HL-60 (cell line): ENCODE data around the gene CCDC87.

Experiments
- DNase-seq, 2 experiments: peaks; one replicate each; pipeline ENCODE4 v3.0.0-alpha.2; 2010 to 2020; ENCODE audit warnings: low read depth in 1 of 2, low spot score in 1 of 2
- H3K27ac ChIP-seq: fragments of 250-450 bp; sonication (Bioruptor Pico); replicated peaks from 2 replicates; pipeline ENCODE4 v1.5.1; 2020; ENCODE audit warnings: mild to moderate bottlenecking, moderate library complexity
- H3K27me3 ChIP-seq: fragments of 250-450 bp; sonication (Bioruptor Pico); 2 replicates; pipeline ENCODE4 v1.5.1; 2021; ENCODE audit warnings: mild to moderate bottlenecking, moderate library complexity; ENCODE audit not compliant: insufficient read depth, poor library complexity, severe bottlenecking
- H3K4me3 ChIP-seq: replicated peaks from 2 replicates; pipeline ENCODE4 v1.5.1; 2011; ENCODE audit warnings: mild to moderate bottlenecking, control low read depth, low read length; ENCODE audit not compliant: insufficient read depth
- GABPA ChIP-seq: IDR thresholded peaks from 2 replicates; pipeline ENCODE4 v1.6.1; 2012; ENCODE audit warnings: low read depth
- POLR2AphosphoS5 ChIP-seq: IDR thresholded peaks from 2 replicates; pipeline ENCODE4 v1.6.1; 2012; ENCODE audit warnings: low read depth
- REST ChIP-seq: IDR thresholded peaks from 2 replicates; pipeline ENCODE4 v1.6.1; 2012; ENCODE audit warnings: low read depth; ENCODE audit not compliant: insufficient replicate concordance
- SPI1 ChIP-seq: IDR thresholded peaks from 2 replicates; pipeline ENCODE4 v1.6.1; 2012; ENCODE audit warnings: low read depth, mild to moderate bottlenecking, borderline replicate concordance
- TF ChIP-seq, protein P1 (sequence below): IDR thresholded peaks from one replicate; pipeline ENCODE4 v1.5.1; 2011; ENCODE audit warnings: low read length, control low read depth, inconsistent platforms; ENCODE audit not compliant: insufficient read depth

Gene CCDC87

GRCh38 chr11:66563832-66564231, 29.0 kb downstream of the CCDC87 start:
- TF ChIP-seq GABPA, result no peak
- no peak for TF ChIP-seq SPI1
- TF ChIP-seq, protein P1, sequence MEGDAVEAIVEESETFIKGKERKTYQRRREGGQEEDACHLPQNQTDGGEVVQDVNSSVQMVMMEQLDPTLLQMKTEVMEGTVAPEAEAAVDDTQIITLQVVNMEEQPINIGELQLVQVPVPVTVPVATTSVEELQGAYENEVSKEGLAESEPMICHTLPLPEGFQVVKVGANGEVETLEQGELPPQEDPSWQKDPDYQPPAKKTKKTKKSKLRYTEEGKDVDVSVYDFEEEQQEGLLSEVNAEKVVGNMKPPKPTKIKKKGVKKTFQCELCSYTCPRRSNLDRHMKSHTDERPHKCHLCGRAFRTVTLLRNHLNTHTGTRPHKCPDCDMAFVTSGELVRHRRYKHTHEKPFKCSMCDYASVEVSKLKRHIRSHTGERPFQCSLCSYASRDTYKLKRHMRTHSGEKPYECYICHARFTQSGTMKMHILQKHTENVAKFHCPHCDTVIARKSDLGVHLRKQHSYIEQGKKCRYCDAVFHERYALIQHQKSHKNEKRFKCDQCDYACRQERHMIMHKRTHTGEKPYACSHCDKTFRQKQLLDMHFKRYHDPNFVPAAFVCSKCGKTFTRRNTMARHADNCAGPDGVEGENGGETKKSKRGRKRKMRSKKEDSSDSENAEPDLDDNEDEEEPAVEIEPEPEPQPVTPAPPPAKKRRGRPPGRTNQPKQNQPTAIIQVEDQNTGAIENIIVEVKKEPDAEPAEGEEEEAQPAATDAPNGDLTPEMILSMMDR, result no peak
- no peak for TF ChIP-seq REST
- no peak for TF ChIP-seq POLR2AphosphoS5
- DNase-seq, result no peak
- H3K27me3 ChIP-seq, result peaks cover 11% of the 10 kb centered on the region
- H3K27ac ChIP-seq, result no peak overlapping the region
- H3K4me3 ChIP-seq, result no peak overlapping the region

DNA sequence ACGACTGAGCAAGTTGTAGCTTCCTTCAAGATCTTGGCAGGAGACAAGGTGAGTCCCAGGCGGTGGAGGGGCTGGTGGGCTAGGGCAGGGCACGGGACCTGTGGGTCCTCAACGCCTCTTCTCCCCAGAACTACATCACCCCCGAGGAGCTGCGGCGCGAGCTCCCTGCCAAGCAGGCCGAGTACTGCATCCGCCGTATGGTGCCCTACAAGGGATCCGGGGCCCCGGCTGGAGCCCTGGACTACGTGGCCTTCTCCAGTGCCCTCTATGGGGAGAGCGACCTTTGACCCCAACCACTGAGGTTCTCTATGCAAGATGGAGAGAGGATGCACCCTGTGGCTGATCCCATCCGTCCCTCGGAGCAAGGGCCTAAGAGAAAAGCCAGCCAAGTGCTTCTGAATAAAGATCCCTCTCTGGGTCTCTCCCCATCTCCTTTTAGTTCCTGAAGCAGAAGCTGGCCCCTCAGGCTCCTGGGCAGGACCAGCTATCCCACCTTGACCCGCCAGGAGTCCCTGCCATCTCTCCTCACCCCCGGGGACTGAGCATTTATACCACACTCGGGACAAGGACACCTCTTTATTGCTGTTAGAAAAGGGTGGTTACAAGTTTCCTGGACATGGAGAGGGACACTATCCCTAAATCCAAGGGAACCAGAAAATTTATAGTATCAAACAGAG, 29.8 kb downstream of the CCDC87 start:
- no peak overlapping the region for H3K4me3 ChIP-seq
- no peak for DNase-seq
- TF ChIP-seq POLR2AphosphoS5 (no peak), REST (no peak), SPI1 (no peak), GABPA (no peak)
- TF ChIP-seq, protein P1, result no peak
- no peak overlapping the region for H3K27ac ChIP-seq
- peaks cover 8% of the 10 kb centered on the region for H3K27me3 ChIP-seq

DNA sequence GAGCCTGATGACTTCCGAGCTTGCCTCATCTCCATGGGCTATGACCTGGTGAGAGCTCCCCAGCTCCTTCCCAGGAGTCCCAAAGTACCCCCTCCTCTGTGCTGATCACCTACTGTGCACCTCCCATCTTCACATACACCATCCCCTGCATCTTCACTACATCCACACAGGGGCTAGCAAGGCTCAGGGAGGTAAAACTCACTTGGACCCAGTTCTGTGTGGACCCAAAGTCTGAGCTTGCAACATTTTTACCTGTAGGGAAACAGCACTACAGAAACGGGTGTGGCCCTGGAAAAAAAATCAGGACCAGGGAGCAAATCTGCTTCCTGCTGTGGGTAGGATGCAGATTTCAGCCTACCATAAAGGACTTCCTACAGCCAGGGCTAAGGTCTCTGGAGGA, 30.6 kb downstream of the CCDC87 start:
- no peak overlapping the region for H3K27ac ChIP-seq
- H3K4me3 ChIP-seq, result no peak overlapping the region
- TF ChIP-seq GABPA (no peak), POLR2AphosphoS5 (no peak), REST (no peak), SPI1 (no peak)
- TF ChIP-seq, protein P1, result no peak
- peaks cover 2% of the 10 kb centered on the region for H3K27me3 ChIP-seq
- no peak for DNase-seq
